Mesodermal cell (in vitro differentiated cells): Measurements from ENCODE around the gene PARP16.
"Not testable (repeated sequence)": the region's sequence is repeated elsewhere in the genome, so short reads cannot be mapped to it uniquely, and the experiment has no call there.

ENCODE experiments used
- H3K27ac ChIP-seq: 2 replicates; pipeline ENCODE4 v1.7.0; 2013; ENCODE audit warnings: mild to moderate bottlenecking, low read depth, low read length, moderate library complexity; ENCODE audit not compliant: severe bottlenecking
- H3K36me3 ChIP-seq: 2 replicates; pipeline ENCODE4 v1.7.1; 2013; ENCODE audit warnings: mild to moderate bottlenecking, low read length, moderate library complexity; ENCODE audit not compliant: control insufficient read depth, insufficient read depth
- H3K4me1 ChIP-seq: one replicate; pipeline ENCODE4 v1.7.1; 2013; ENCODE audit warnings: mild to moderate bottlenecking, low read length; ENCODE audit not compliant: insufficient read depth, control insufficient read depth, poor library complexity, severe bottlenecking
- H3K4me3 ChIP-seq: 2 replicates; pipeline ENCODE4 v1.7.0; 2013; ENCODE audit warnings: low read length, control low read depth, mild to moderate bottlenecking; ENCODE audit not compliant: insufficient read depth, poor library complexity, severe bottlenecking; ENCODE audit errors: extremely low read depth
- H3K9me3 ChIP-seq: 2 replicates; pipeline ENCODE4 v1.7.1; 2013; ENCODE audit warnings: mild to moderate bottlenecking, low read length, moderate library complexity; ENCODE audit not compliant: control insufficient read depth
- WGBS, 2 experiments: methylation state at CpG; one replicate each; pipeline ENCODE4 v1.1.5; 2013; ENCODE audit warnings: missing lambda C conversion rate in 2 of 2; ENCODE audit not compliant: insufficient coverage in 2 of 2; 5-methylcytosine and 5-hydroxymethylcytosine counted together

The PARP16 gene

GRCh38 chr15:65254356-65254755 is 32.3 kb downstream of the PARP16 start:
- Histone ChIP-seq H3K36me3 (no peaks in the 10 kb centered on the region), H3K4me1 (no peaks in the 10 kb centered on the region), H3K4me3 (no peak overlapping the region), H3K9me3 (no peaks in the 10 kb centered on the region), H3K27ac (no peak overlapping the region)
- WGBS, 2 experiments = 40 to 49% methylated on average over 2 to 3 of the region's 4 CpGs

- H3K4me1 ChIP-seq = peaks cover 26% of the 10 kb centered on the region
- H3K9me3 ChIP-seq = no peaks in the 10 kb centered on the region
- H3K36me3 ChIP-seq = no peaks in the 10 kb centered on the region
- H3K27ac ChIP-seq = no peak overlapping the region
- no peak overlapping the region for H3K4me3 ChIP-seq
- WGBS, 2 experiments = 88 to 100% methylated on average over 2 of the region's 2 CpGs
Measured at GRCh38 chr15:65249641-65250040, 37.0 kb downstream of the PARP16 start.

GRCh38 chr15:65248511-65249255 is 38.0 kb downstream of the PARP16 start:
- H3K9me3 ChIP-seq = no peaks in the 10 kb centered on the region
- H3K27ac ChIP-seq = peak overlapping the region; percentile 46
- H3K4me1 ChIP-seq = peaks cover 26% of the 10 kb centered on the region
- 79 to 94% methylated on average over 6 to 7 of the region's 9 CpGs for WGBS, 2 experiments
- no peak overlapping the region for H3K4me3 ChIP-seq
- H3K36me3 ChIP-seq = no peaks in the 10 kb centered on the region

GRCh38 chr15:65246939-65247338 is 39.7 kb downstream of the PARP16 start:
- 94 to 98% methylated on average over 5 to 6 of the region's 6 CpGs for WGBS, 2 experiments
- H3K27ac ChIP-seq = no peak overlapping the region
- no peaks in the 10 kb centered on the region for H3K9me3 ChIP-seq
- no peak overlapping the region for H3K4me3 ChIP-seq
- H3K36me3 ChIP-seq = no peaks in the 10 kb centered on the region
- H3K4me1 ChIP-seq = peaks cover 26% of the 10 kb centered on the region

GRCh38 chr15:65246026-65246714 is 40.5 kb downstream of the PARP16 start:
- Histone ChIP-seq H3K9me3 (no peaks in the 10 kb centered on the region), H3K4me3 (no peak overlapping the region), H3K27ac (peak overlapping the region; percentile 90), H3K4me1 (peaks cover 26% of the 10 kb centered on the region), H3K36me3 (no peaks in the 10 kb centered on the region)
- WGBS, 2 experiments = 98 to 100% methylated on average over 7 to 8 of the region's 8 CpGs

GRCh38 chr15:65245096-65245856 is 41.4 kb downstream of the PARP16 start:
- WGBS, 2 experiments = 89 to 91% methylated on average over 9 to 11 of the region's 11 CpGs

GRCh38 chr15:65244638-65245037 is 42.0 kb downstream of the PARP16 start:
- Histone ChIP-seq H3K4me1 (peaks cover 26% of the 10 kb centered on the region), H3K36me3 (no peaks in the 10 kb centered on the region), H3K27ac (peak overlapping the region; percentile 90), H3K4me3 (no peak overlapping the region), H3K9me3 (no peaks in the 10 kb centered on the region)

More at GRCh38 chr15:65245096-65245856, 41.4 kb downstream of the PARP16 start:
- Histone ChIP-seq H3K27ac (peak overlapping the region; percentile 90), H3K36me3 (no peaks in the 10 kb centered on the region), H3K4me1 (peaks cover 26% of the 10 kb centered on the region), H3K4me3 (no peak overlapping the region), H3K9me3 (no peaks in the 10 kb centered on the region)

GRCh38 chr15:65236443-65236842 is 50.2 kb downstream of the PARP16 start:
- H3K36me3 ChIP-seq, H3K4me1 ChIP-seq, H3K27ac ChIP-seq, H3K4me3 ChIP-seq, H3K9me3 ChIP-seq: not testable (repeated sequence)
- 77 to 92% methylated on average over 3 to 4 of the region's 8 CpGs for WGBS, 2 experiments

GRCh38 chr15:65233696-65234095 is 53.0 kb downstream of the PARP16 start:
- Histone ChIP-seq H3K27ac (no peak overlapping the region), H3K4me1 (no peaks in the 10 kb centered on the region)
- 95 to 100% methylated on average over 1 to 4 of the region's 5 CpGs for WGBS, 2 experiments

GRCh38 chr15:65232520-65232919 is 54.2 kb downstream of the PARP16 start:
- no peaks in the 10 kb centered on the region for H3K4me1 ChIP-seq
- 88 to 100% methylated on average over 1 of the region's 3 CpGs for WGBS, 2 experiments

More at GRCh38 chr15:65233696-65234095, 53.0 kb downstream of the PARP16 start:
- no peak overlapping the region for H3K4me3 ChIP-seq
- no peaks in the 10 kb centered on the region for H3K9me3 ChIP-seq
- H3K36me3 ChIP-seq = no peaks in the 10 kb centered on the region

More at GRCh38 chr15:65232520-65232919, 54.2 kb downstream of the PARP16 start:
- Histone ChIP-seq H3K27ac (no peak overlapping the region), H3K9me3 (no peaks in the 10 kb centered on the region), H3K36me3 (no peaks in the 10 kb centered on the region), H3K4me3 (no peak overlapping the region)
